ENCODE data around the gene RAPGEF6.

The RAPGEF6 gene

DNA sequence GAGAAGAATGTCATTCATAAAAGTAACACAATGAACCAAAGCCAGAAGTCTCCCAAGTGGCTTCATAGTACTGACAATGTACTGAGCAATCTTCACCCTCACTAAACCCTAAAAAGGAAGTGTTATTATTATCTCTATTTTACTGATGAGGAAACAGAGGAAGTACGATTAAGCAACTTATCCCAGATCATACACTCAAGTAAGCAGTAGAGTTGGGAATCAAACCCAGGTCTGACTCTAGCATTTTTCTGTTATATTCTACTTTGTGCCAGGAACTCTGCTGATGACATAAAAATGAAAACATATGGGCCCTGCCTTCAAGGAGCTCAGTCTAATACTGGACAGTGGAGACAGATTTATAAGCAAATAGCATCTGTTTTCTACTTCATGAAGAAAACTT is 109.2 kb downstream of the RAPGEF6 start:
- no peak for TF ChIP-seq TAF1 (IDR thresholded peaks at IDR 0.05; ENCODE audit: borderline replicate concordance, insufficient read depth, low read length)
- TF ChIP-seq FOXP2 (optimal IDR thresholded peaks at IDR 0.05; ENCODE audit: borderline replicate concordance, extremely low read depth, extremely low read length, insufficient read depth) = no peak
- no peak for TF ChIP-seq POLR2AphosphoS5 (IDR thresholded peaks at IDR 0.05; ENCODE audit: low read depth, low read length)
- TF ChIP-seq, protein P1, sequence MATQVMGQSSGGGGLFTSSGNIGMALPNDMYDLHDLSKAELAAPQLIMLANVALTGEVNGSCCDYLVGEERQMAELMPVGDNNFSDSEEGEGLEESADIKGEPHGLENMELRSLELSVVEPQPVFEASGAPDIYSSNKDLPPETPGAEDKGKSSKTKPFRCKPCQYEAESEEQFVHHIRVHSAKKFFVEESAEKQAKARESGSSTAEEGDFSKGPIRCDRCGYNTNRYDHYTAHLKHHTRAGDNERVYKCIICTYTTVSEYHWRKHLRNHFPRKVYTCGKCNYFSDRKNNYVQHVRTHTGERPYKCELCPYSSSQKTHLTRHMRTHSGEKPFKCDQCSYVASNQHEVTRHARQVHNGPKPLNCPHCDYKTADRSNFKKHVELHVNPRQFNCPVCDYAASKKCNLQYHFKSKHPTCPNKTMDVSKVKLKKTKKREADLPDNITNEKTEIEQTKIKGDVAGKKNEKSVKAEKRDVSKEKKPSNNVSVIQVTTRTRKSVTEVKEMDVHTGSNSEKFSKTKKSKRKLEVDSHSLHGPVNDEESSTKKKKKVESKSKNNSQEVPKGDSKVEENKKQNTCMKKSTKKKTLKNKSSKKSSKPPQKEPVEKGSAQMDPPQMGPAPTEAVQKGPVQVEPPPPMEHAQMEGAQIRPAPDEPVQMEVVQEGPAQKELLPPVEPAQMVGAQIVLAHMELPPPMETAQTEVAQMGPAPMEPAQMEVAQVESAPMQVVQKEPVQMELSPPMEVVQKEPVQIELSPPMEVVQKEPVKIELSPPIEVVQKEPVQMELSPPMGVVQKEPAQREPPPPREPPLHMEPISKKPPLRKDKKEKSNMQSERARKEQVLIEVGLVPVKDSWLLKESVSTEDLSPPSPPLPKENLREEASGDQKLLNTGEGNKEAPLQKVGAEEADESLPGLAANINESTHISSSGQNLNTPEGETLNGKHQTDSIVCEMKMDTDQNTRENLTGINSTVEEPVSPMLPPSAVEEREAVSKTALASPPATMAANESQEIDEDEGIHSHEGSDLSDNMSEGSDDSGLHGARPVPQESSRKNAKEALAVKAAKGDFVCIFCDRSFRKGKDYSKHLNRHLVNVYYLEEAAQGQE (IDR thresholded peaks at IDR 0.05; ENCODE audit: insufficient read depth in 1 of 2, low read depth in 2 of 2, low read length in 2 of 2) = no peak
- no peak for TF ChIP-seq SIN3A (IDR thresholded peaks at IDR 0.05; ENCODE audit: borderline replicate concordance, insufficient read depth, low read length)

DNA sequence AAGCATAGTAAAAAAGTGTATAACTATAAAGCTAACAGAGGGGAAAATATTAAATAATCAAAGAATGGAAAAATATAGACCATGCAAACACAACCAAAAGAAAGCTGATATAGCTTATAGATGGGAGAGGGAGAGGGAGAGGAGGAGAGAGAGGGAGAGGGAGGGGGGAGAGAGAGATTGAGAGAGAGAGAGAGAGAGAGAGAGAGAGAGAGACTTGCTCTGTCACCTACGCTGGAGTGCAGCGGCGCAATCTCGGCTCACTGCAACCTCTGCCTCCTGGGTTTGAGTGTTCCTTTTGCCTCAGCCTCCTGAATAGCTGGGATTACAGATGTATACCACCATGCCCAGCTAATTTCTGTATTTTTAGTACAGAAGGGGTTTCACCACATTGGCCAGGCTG is 110.6 kb downstream of the RAPGEF6 start:
- TF ChIP-seq FOXP2 (optimal IDR thresholded peaks at IDR 0.05; ENCODE audit: borderline replicate concordance, extremely low read depth, extremely low read length, insufficient read depth) (no peak), POLR2AphosphoS5 (IDR thresholded peaks at IDR 0.05; ENCODE audit: low read depth, low read length) (no peak), SIN3A (IDR thresholded peaks at IDR 0.05; ENCODE audit: borderline replicate concordance, insufficient read depth, low read length) (no peak), TAF1 (IDR thresholded peaks at IDR 0.05; ENCODE audit: borderline replicate concordance, insufficient read depth, low read length) (no peak)
- TF ChIP-seq, protein P1 (IDR thresholded peaks at IDR 0.05; ENCODE audit: insufficient read depth in 1 of 2, low read depth in 2 of 2, low read length in 2 of 2) = no peak

DNA sequence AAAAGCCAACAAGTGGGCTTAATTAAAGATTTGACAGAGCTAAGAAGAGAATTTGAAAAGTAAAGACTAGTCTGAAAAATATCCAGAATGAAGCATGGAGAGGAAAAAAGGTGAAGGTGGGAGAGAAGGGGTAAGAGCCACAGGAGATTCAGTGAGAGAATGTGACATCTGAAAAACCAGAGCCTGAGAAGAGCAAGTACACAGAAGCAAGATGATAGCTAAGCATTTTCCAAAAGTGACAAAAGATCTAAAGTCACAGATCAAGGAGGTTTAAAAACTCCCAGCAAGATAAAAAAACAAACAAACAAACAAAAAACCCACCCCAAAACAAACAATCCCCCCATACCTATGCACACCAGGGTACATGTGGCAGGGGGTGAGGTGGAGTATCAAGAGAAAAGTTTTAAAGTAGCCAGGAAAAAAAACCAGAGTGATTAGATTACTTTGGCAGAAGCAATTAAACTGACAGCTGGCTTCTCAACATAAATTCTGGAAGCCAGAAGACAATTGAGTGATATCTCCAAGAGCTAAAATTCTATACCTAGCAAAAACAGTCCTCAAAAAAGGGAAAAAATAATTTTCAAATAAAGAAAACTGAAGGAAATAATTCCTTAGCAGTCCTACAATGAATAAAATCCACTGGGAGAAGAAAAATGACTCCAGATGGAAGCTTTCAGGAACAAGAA is 111.4 kb downstream of the RAPGEF6 start:
- no peak for TF ChIP-seq TAF1 (IDR thresholded peaks at IDR 0.05; ENCODE audit: borderline replicate concordance, insufficient read depth, low read length)
- TF ChIP-seq, protein P1 (IDR thresholded peaks at IDR 0.05; ENCODE audit: insufficient read depth in 1 of 2, low read depth in 2 of 2, low read length in 2 of 2) = no peak
- no peak for TF ChIP-seq POLR2AphosphoS5 (IDR thresholded peaks at IDR 0.05; ENCODE audit: low read depth, low read length)
- no peak for TF ChIP-seq SIN3A (IDR thresholded peaks at IDR 0.05; ENCODE audit: borderline replicate concordance, insufficient read depth, low read length)
- no peak for TF ChIP-seq FOXP2 (optimal IDR thresholded peaks at IDR 0.05; ENCODE audit: borderline replicate concordance, extremely low read depth, extremely low read length, insufficient read depth)

DNA sequence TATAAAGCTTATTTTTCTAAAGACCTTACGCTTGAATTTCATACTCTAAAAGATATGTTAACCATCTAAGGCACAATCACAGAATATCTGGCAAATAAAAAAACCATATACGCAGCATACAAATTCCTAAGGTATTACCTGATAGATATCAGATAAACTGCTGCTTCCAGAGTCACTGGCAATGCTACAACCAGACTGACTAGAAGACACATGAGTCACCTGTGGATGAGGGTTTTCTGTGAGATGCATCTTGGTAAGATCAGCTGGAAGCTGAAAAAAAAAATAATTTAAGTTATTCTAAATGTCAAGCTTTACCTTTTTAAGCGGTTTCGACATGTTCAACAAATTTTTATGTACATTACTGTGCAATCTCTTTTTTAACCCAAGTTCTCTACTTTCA is 113.8 kb downstream of the RAPGEF6 start:
- TF ChIP-seq SIN3A (IDR thresholded peaks at IDR 0.05; ENCODE audit: borderline replicate concordance, insufficient read depth, low read length) (no peak), TAF1 (IDR thresholded peaks at IDR 0.05; ENCODE audit: borderline replicate concordance, insufficient read depth, low read length) (no peak), FOXP2 (optimal IDR thresholded peaks at IDR 0.05; ENCODE audit: borderline replicate concordance, extremely low read depth, extremely low read length, insufficient read depth) (no peak), POLR2AphosphoS5 (IDR thresholded peaks at IDR 0.05; ENCODE audit: low read depth, low read length) (no peak)
- TF ChIP-seq, protein P1 (IDR thresholded peaks at IDR 0.05; ENCODE audit: insufficient read depth in 1 of 2, low read depth in 2 of 2, low read length in 2 of 2) = no peak

Data from PFSK-1 (cell line).